Measurements from ENCODE around the gene PFKL.
A peak's percentile ranks its signal among the peaks of the same experiment; 100 is the strongest.
"Not testable (repeated sequence)": the region's sequence is repeated elsewhere in the genome, so short reads cannot be mapped to it uniquely, and the experiment has no call there.

Gene PFKL

GRCh38 chr21:44294391-44295162 is 5.3 kb upstream of the PFKL start:
- DNase-seq (ENCODE audit: low read depth in 2 of 2): no peak

- DNase-seq (ENCODE audit: low read depth in 2 of 2): no peak
Observed at GRCh38 chr21:44295163-44295573, 4.7 kb upstream of the PFKL start.

GRCh38 chr21:44295646-44296045 is 4.2 kb upstream of the PFKL start:
- DNase-seq (ENCODE audit: low read depth in 2 of 2): no peak

GRCh38 chr21:44296103-44296519 is 3.7 kb upstream of the PFKL start:
- DNase-seq (ENCODE audit: low read depth in 2 of 2): no peak

- no peak for DNase-seq (ENCODE audit: low read depth in 2 of 2)
Observed at GRCh38 chr21:44296916-44297315, 2.9 kb upstream of the PFKL start.

GRCh38 chr21:44297525-44298290 is 2.1 kb upstream of the PFKL start:
- DNase-seq (ENCODE audit: low read depth in 2 of 2): peak; percentile 61 to 77

GRCh38 chr21:44298301-44298700 is 1.6 kb upstream of the PFKL start:
- no peak for DNase-seq (ENCODE audit: low read depth in 2 of 2)

GRCh38 chr21:44299085-44299457 is 782 bp upstream of the PFKL start:
- no peak for DNase-seq (ENCODE audit: low read depth in 2 of 2)

GRCh38 chr21:44300262-44300959 is 558 bp downstream of the PFKL start:
- peak; percentile 29 to 64 for DNase-seq (ENCODE audit: low read depth in 2 of 2)

GRCh38 chr21:44301141-44301540 is 1.3 kb downstream of the PFKL start:
- DNase-seq (ENCODE audit: low read depth in 2 of 2): no peak

GRCh38 chr21:44301961-44302406 is 2.1 kb downstream of the PFKL start:
- DNase-seq (ENCODE audit: low read depth in 2 of 2): no peak

GRCh38 chr21:44302573-44303401 is 2.9 kb downstream of the PFKL start:
- not testable (repeated sequence) for DNase-seq (ENCODE audit: low read depth in 2 of 2)

- no peak for DNase-seq (ENCODE audit: low read depth in 2 of 2)
Observed at GRCh38 chr21:44303490-44303981, 3.7 kb downstream of the PFKL start.

GRCh38 chr21:44304011-44304616 is 4.3 kb downstream of the PFKL start:
- no peak for DNase-seq (ENCODE audit: low read depth in 2 of 2)

- peak in 1 of 2 experiments; percentile 37 for DNase-seq (ENCODE audit: low read depth in 2 of 2)
Observed at GRCh38 chr21:44304877-44305293, 5.0 kb downstream of the PFKL start.

GRCh38 chr21:44305691-44306090 is 5.8 kb downstream of the PFKL start:
- DNase-seq (ENCODE audit: low read depth in 2 of 2): no peak

GRCh38 chr21:44306936-44307704 is 7.3 kb downstream of the PFKL start:
- DNase-seq (ENCODE audit: low read depth in 2 of 2): no peak

GRCh38 chr21:44310628-44311507 is 11.0 kb downstream of the PFKL start:
- no peak for DNase-seq (ENCODE audit: low read depth in 2 of 2)

GRCh38 chr21:44312089-44312488 is 12.2 kb downstream of the PFKL start:
- no peak for DNase-seq (ENCODE audit: low read depth in 2 of 2)
